T-helper 1 cell treated with Interleukin-12 subunit alpha and Interleukin-12 subunit beta and Interleukin-4 antibody, amounts not matched to agents 30 ng/mL and 1 ng/mL, for 36 hours (primary cell): ENCODE data around the gene BHLHA15. TPM values are rescaled to one million over a fixed set of nuclear protein-coding genes. Genes with fewer than 3 reads are reported as not detected.
"Not testable (repeated sequence)": the region's sequence is repeated elsewhere in the genome, so short reads cannot be mapped to it uniquely, and the experiment has no call there.

Experiments
- intact Hi-C: fragments of 100-400 bp; cut with micrococcal nuclease; formaldehyde crosslinking; loops from one replicate; pipeline ENCODE4 v1.15.1; 2024
- total RNA-seq: library from RNA; stranded (reverse); gene quantifications from 2 replicates; pipeline ENCODE4 v1.2.3, GENCODE V29; 2022

The BHLHA15 gene
- total RNA-seq, 1 donor from 2014 or later = 0.64 TPM

- intact Hi-C loops = no loop called here
Observed at GRCh38 chr7:98206451-98207330, 4.5 kb upstream of the BHLHA15 start.

- intact Hi-C loops = no loop called here
Observed at GRCh38 chr7:98209166-98209920, 1.9 kb upstream of the BHLHA15 start.

- intact Hi-C loops = loop anchor here (1.0 kb wide), 1 partner anchor 41 kb away; no protein-coding TSS in a partner anchor
Observed at GRCh38 chr7:98210513-98211220, 572 bp upstream of the BHLHA15 start.

GRCh38 chr7:98211676-98212531 is 665 bp downstream of the BHLHA15 start:
- intact Hi-C loops = loop anchor here (1.0 kb wide), 1 partner anchor 39 kb away; no protein-coding TSS in a partner anchor

GRCh38 chr7:98212532-98213041 is 1.3 kb downstream of the BHLHA15 start:
- intact Hi-C loops = no loop called here

DNA sequence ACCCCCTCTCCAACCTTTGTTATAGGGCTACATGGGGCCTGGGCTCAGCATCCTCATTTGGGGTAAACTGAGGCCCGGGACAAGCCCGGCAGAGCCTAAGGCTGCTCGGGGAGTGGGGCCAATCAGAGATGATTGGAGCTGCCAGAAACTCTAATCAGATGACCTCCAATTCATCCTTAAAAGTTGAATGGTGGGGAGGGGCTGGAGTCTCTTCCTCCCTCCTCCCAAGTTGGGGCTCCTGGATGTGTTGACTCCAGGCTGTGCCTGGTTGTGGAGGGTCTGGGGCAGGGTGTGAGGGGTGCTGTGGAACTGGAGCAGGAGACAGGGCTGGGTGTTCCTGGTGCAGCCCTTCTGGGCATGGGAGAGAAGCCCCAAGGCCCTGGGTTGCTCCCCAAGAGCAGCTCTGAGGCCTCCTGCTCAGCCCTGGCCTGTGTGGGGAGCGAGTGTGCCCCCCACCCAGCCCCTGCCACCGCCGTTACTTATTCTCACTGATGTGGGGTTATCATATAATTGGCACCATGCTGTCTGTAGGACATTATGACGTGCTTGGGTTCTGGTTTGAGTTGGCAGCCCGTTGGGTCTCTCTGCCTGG is 2.2 kb downstream of the BHLHA15 start:
- intact Hi-C loops = no loop called here

DNA sequence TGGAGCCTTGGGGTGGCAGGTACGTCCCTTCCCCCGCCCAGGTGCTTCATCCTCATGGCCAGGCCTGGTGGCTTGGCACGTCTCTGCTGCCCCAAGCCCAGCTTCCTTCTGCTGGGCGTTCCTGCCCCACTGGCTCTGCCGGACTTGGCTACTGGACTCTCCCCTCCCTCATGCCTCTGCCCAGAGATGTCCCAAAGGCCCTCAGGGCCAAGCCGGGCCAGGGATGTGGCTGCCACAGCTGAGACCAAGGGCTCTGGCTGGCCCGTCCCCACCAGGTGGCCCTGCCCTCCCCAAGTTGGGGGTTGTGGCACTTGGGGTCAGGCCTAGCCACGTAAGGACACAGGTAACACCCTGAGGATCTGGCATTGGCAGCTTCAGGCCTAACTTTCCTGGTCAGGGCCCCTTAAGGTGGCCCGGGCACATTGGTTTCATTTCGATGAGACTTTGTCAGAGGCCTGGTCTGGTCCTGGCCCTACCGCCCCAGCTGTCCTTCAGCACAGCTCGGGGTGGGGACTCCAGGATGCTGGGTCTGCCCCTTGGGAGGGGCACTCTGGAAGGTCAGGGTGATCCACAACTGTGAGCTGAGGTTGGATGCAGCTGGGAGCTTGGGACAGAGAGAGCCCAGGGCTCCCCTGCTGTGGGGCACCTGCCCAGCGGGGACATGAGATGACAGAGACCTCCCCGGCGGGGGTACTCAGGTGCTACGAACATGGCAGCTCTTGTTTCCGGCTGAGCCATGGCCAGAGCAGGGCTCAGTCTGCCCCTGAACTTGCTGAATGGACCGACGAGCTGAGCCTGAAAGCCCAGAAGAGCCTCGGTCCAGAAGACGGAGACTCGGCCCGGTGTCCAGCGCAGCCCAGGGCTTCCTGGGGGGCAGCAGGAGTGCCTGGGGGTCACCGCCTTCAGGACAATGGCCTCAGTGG is 2.9 kb downstream of the BHLHA15 start:
- intact Hi-C loops = no loop called here

- intact Hi-C loops = no loop called here
Observed at GRCh38 chr7:98214811-98215321, 3.6 kb downstream of the BHLHA15 start.

GRCh38 chr7:98215561-98216495 is 4.6 kb downstream of the BHLHA15 start:
- intact Hi-C loops = no loop called here

DNA sequence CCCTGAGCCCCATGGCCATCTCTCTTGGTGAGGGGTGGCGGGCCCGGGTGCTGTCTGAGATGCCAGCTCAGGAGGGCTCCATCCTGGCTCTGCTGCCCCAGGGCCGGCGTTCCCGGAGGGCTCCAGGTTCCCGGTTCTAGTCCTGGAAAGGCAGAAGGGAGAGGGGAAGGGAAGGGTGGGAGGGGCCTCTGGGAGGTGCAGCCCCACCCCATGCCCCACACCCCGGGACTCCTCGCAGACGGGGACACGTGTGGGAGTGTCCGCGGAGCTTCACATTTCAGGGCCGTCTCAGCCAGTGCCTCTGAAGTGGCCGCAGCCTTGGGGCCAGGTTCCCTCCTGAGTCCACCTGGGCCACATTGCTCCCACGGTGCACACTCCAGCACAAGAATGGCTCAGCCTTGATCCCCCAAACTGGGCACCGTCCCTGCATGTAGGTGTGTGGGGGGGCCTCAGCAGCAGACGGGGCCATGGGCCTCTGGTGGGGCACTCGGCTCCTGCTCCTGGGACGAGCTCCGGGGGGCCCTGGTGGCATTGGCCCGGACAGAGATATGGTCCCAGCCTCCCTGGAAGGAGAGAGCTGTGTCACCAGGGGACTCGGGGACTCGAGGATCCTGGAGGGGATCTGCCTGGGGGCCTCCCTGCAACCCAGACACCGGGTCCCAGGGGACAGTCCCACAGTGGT is 5.8 kb downstream of the BHLHA15 start:
- intact Hi-C loops = no loop called here

DNA sequence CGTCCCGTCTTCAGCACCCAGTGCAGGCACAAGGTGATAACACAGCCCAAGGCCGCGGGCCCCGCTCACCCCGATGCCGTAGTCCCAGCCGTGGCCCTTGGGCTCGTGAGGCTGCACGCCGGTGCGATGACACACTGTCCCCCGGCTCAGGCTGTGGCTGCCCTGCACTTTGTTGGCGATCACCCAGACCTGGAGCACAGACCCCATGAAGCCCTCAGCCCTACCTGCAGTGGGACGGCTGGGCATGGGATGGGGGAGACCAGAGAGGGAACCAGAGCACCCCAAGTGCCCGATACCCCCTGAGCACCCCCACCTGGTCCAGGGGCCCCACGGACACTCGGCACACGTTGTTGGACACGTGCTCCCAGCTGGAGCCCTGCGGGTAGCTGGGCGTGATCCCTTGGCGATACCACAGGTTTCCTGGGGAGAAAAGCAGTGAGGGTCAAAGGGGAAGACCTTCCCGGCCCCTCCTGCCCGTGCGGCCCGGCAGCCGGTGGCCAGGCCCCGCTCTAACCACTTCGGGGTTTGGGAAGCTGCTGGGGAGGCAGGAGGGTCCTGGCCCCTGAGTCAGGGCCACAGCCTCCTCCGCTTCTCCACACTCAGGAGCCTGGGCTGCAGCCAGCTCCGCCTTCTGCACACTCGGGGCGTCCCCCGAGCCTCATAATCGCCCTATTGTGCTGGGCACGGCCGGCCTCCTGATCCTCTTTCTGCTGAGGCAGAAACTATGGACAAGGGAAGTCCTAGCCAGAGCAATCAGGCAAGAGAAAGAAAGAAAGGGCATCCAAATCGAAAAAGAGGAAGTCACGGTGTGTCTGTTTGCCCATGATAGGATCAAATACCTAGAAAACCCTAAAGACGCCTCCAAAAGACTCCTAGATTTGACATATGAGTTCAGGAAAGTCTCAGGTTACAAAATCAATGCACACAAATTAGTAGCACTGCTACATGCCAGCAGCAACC is 6.7 kb downstream of the BHLHA15 start:
- intact Hi-C loops = no loop called here

DNA sequence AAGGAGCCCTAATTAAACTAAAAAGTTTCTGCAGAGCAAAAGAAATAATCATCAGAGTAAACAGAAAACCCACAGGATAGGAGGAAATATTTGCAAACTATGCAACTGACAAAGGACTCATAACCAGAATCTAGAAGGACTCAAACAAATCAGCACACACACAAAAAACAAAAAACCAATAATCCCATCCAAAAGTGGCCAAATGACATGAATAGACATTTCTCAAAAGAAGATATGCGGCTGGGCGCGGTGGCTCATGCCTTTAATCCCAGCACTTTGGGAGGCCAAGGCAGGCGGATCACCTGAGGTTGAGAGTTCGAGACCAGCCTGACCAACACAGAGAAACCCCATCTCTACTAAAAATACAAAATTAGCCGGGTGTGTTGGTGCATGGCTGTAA is 8.1 kb downstream of the BHLHA15 start:
- intact Hi-C loops = not testable (repeated sequence)

- intact Hi-C loops = no loop called here
Observed at GRCh38 chr7:98221611-98222532, 10.6 kb downstream of the BHLHA15 start.

GRCh38 chr7:98222533-98223195 is 11.4 kb downstream of the BHLHA15 start:
- intact Hi-C loops = no loop called here
